Kidney capillary endothelial cell (primary cell): ENCODE measurements around the gene ONECUT1.
"Not testable (repeated sequence)": the region's sequence is repeated elsewhere in the genome, so short reads cannot be mapped to it uniquely, and the experiment has no call there.

Experiments used
- DNase-seq: peaks from one replicate; pipeline ENCODE4 v3.0.0-alpha.2; 2018; ENCODE audit warnings: low spot score

Gene ONECUT1

DNA sequence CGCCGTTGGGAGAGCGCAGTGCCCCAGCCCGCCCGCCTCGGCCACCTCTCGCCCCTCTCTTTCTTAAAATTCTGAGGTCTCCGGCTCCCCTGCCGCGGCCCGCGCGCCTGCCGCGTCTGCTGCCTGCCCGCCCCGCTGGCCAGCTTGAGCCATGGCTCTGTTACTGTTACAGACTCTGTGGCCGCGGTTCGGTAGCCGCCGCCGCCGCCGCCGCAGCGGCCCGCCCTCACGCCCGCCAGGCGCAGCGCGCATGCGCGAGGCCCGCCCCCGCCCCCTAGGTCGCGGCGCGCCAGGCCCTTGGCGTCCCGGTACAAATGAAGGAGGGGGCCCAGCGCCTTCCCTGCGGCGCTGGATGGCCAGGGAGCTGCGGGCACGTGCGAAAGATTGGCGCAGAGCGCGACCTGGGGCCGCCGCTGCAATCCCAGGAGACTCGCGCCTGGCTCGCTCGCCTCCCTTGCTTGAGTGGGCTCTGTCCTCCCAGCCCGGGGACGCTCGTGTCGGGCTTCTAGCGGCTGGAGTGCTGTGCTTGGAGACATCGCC, at the start of gene ONECUT1:
TSS of gene ONECUT1 (minus strand) at position 168 of the 540 bp plus-strand sequence. CDS start 452 bp downstream, outside the sequence.
- no peak for DNase-seq

DNA sequence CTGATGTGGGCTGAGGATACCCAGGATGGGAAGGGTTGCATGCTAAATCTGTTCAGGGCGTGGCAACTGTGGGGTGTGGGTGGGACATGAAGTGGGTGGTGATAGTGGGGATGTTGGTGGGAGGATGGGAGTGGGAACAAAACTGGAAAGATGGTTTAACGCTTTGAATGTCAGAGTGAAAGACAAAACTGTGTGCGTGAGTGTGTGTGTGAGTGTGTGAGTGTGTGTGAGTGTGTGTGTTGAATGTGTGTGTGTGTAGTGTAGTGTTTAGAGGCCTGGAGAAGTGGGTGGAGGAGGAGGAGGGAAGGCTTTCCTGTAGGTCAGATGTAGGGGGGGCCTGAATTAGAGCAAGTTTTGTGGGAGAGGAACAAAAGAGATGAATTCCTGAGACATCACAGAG, 44.2 kb upstream of the ONECUT1 start:
- no peak for DNase-seq

DNA sequence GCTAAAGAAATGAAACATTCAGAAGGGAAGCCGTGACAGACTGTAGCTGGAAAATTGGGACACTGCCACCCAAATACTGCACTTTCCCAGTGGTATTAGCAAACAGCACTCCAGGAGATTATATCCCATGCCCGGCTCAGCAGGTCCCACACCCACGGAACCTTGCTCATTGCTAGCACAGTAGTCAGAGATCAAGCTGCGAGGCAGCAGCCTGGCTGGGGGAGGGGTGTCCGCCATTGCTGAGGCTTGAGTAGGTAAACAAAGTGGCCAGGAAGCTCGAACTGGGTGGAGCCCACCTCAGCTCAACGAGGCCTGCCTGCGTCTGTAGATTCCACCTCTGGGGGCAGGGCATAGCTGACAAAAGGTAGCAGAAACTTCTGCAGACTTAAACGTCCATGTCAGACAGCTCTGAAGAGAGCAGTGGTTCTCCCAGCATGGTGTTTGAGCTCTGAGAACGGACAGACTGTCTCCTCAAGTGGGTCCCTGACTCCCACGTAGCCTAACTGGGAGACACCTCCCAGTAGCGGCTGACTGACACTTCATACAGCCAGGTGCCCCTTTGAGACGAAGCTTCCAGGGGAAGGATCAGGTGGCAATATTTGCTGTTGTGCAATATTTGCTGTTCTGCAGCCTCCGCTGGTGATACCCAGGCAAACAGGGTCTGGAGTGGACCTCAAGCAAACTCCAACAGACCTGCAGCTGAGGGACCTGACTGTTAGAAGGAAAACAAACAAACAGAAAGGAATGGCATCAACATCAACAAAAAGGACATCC, 34.2 kb upstream of the ONECUT1 start:
- not testable (repeated sequence) for DNase-seq

DNA sequence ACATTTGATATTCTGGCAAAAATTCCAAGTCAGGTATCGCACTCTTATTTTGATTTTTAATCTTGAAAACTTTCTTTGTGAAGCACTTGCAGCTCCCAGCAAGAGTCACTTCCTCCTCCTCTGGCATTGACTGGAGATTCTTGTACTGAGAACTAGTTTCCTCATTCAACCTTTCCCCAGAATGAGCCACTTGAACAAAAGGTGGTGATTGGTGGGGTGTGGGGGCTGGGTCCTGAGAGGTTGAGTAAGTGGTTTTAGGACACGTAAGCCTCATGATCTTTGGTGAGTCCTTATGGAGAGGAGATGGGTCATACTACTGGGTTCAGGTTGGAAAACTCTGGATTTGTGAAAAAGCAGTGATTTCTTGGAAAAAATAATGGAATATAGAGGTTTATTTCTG, 32.3 kb upstream of the ONECUT1 start:
- DNase-seq, result no peak

DNA sequence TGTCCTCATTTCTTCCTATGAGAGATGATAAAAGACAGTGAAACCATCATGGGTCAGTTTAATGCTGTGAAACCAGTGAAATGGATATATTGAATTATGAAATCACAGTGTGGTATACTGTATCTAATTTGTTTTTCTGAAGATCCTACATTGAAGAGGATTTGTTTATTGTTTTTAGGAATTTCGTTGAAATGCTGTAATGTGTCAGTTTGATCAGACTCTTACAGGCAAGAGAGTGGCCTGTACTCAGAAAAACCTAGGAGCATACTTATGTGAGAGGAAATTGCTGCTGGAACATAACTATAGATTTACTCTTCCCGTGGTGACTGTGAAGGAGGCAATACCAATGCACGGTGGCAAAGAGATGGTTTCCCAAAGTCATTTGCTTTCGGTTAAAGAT, 29.1 kb upstream of the ONECUT1 start:
- no peak for DNase-seq

DNA sequence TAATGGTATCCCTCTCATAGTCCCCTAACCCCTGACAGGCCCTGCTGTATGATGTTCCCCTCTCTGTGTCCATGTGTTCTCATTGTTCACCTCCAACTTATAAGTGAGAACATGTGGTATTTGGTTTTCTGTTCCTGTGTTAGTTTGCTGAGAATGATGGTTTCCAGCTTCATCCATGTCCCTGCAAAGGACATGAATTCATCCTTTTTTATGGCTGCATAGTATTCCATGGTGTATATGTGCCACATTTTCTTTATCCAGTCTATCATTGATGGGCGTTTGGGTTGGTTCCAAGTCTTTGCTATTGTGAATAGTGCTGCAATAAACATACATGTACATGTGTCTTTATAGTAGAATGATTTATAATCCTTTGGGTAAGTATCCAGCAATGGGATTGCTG, 25.8 kb upstream of the ONECUT1 start:
- not testable (repeated sequence) for DNase-seq

DNA sequence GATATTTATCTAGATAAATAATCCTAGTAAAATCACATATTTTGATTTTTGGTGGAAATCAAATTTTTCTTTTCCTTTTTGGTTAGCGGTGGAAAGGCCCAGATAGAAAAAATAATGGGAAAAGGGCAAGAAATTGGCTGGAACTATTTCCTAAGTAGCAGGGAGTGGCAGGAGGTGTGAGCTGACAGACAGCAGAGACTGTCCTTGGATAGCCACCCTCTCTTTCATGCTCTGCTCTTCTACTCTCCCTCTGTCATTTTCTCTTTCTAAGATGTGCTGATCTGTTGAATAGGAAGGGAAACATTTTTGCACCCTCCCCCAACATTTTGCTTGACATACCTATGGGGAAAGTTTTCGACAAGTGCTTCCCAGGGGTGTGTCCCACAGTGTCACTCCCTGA, 18.9 kb upstream of the ONECUT1 start:
- DNase-seq, result no peak

DNA sequence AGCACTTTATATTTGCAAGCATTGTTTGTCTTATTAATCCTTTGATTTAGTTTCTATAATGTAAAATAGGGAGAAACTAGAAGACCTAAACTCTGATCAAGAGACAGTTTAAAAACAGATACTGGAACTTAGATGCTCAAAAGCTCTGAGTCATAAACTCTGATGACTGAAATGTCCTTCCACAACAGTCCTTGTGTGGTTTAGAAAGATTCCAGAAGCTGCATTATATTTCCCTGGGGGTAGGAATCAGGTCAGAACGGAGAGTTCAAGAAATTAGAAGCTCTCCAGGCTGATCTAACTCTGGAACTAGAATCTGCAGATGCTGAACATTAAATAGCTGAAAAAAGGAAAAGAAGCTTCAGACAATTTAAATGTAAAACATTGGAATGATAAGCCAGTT, 18.3 kb upstream of the ONECUT1 start:
- DNase-seq, result no peak

DNA sequence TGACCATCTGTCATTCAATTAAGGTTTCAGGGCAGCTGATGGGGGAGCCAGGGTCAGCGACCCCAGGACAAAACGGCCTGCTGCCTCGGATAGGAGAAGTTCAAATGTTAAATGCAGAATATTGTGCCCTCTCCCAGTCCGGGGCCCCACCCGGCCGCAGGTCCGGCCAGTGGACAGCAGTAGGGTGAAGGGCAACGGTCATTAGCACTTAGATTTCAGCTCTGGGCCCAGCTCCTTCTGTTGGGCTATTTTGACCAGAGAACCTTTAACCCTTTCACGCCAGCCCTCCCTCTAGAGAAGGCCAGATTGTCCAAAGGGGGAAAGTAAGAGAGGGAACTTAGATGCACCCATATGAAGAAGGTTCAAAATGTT, 16.1 kb upstream of the ONECUT1 start:
- DNase-seq, result no peak

DNA sequence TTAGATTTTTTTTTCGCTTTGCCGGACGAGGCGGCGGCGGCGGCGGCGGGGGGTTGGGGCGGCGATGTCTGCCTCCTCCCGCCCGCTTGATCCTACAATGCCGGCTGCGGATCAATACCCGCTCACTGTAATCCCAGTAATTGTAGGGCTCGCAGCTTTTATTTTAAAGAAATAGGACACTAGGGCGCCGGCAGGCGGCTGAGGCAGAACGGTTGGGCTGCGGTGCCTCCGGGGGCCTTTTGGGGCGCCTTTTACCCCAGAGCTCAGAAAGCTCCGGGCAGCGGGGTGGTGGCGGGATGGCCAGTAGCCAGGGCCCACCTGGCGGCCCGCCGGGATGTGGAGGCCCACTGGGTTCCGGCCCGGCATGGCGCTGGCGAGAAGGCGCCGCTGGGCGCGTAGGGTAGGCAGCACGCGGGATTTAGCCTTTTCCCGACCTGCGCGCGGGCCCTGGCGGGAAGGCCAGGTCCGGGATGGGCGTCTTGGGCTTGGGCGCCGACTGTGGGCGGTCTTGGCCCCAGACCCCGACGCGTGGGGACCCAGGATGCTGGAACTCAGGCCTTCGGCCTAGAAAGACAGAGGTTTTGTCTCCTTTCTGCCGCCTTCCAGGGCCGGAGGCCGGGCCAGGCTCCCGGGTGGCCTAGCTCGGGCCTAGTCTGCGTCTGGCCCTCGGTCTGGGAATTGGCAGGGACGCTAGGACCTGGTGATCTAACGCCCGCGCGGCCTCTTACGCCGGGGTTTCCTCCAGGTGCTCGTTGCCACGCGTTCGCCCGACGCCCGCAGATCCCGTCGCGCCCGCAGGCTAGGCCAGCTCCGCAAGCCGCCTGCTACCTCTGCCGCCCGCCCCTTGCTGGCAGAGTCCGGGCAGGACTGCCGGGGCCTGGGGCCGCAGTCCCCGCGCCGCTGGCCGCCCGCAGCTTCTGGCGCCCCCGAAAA, 15.5 kb upstream of the ONECUT1 start:
- no peak for DNase-seq

DNA sequence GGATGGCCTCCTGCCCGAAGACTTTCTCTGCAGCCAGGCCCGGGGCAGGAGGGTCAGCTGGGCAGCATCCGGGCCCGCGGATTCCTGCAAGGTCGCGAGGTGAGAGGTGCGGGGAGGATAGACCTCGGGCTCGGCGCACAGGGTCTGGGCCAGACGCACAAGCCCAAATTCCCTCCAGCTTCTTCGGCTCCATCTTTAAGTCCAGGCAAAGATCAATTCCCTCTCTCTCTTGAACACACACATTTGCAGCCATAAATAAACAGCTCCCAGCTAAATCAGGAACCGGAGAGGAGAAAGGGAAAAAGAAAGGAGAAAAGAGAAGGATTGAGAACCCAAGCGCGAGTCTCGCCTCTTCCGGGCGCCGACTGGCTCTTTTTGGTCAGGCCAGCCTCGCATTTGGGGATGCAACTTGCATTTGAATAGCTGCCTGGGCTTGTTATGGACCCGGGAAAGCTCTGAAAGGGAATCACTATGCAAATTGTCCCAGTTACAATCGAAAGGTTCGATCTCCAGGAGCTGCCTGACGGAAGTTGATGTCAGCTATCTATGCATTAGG, 14.5 kb upstream of the ONECUT1 start:
- DNase-seq, result no peak

DNA sequence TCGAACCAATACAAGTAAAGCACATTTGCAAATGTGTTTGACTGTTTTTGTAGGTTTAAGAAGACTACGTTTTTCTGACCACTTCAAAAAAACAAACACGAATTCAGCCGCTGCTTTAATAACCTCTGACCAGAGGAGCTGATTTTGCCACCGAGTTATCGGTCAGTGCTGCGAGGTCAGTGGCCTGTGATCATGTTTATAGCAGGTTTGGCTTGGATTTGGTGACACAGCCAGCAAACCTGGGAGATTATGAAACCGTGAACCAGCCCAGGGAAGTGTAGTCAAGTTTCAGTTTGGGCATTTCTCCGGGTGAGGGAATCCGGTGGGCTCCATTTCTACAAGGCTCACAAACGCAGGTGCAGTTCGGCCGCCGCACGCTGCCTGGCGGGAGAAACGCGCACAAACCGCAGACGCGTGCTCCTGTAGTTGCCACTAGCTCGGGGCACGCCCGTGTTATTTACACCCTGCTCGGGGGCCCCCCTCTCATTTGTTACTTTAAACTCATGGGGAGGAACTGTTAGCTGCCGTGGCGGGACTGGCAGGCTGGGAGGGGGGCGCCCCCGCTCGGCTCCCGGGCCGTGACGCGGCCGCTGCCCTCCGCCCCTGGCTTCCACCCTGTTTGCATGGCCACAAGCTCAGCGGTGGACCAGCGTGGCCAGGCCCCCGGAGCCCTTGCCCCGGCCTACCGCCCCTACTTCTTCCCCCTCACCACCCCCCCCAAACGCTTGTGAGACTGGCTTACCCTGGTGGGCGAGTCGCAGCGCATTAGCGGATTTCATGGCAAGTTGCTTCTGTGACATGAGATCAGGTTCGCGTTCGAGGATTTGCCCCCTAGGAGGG, 13.6 kb upstream of the ONECUT1 start:
- DNase-seq, result no peak

DNA sequence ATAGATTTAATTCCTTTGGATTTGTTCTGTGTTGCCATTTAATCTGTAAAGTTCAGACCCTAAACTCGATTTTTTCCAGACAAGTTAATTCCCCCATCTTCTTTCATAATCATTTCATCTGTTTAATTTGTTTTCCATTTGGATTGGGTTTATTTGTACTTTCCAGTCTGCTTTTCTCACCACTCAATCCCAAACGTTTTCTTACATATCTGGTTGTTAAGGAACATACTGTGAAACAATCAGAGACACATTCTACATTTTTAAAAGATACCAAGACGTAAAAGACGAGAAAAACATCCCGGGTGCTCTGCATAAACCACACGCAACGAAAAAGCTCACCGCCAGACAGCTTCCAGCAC, 13.0 kb upstream of the ONECUT1 start:
- no peak for DNase-seq

DNA sequence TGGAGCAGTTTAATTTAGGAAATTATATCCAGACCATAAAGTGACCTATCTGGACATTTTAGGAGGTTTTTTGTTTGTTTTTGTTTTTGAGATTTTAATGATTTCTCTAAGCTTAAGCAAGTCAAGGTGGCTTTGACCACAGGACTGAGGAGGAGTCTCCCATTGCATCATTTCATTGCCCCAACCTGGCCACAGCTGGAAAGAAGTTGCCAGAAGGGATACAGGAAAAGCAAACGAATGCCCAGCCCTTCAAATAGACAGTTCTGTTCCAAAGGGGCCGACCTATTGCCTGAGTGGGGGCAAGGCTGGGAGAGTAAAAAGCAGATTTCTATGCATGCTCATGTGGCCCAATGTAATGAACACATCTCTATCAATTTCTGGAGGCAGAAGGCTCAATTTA, 12.0 kb upstream of the ONECUT1 start:
- DNase-seq, result no peak

DNA sequence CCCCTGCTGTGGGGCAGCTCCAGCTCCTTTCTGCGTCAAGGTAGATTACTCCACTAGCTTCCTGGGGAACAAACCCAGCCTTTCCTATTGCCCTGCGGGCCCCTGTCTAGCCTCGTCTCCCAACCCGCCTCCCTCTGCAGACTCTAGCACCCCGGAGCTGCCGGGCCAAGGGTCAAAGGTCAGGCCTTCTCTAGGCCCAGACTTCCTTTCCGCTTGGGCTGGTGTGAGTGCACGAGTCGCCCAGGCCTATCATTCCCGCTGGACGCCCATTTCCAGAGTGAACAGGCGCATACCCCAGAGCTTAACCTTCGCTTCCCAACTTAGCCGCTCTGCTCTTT, 11.6 kb upstream of the ONECUT1 start:
- DNase-seq, result no peak

DNA sequence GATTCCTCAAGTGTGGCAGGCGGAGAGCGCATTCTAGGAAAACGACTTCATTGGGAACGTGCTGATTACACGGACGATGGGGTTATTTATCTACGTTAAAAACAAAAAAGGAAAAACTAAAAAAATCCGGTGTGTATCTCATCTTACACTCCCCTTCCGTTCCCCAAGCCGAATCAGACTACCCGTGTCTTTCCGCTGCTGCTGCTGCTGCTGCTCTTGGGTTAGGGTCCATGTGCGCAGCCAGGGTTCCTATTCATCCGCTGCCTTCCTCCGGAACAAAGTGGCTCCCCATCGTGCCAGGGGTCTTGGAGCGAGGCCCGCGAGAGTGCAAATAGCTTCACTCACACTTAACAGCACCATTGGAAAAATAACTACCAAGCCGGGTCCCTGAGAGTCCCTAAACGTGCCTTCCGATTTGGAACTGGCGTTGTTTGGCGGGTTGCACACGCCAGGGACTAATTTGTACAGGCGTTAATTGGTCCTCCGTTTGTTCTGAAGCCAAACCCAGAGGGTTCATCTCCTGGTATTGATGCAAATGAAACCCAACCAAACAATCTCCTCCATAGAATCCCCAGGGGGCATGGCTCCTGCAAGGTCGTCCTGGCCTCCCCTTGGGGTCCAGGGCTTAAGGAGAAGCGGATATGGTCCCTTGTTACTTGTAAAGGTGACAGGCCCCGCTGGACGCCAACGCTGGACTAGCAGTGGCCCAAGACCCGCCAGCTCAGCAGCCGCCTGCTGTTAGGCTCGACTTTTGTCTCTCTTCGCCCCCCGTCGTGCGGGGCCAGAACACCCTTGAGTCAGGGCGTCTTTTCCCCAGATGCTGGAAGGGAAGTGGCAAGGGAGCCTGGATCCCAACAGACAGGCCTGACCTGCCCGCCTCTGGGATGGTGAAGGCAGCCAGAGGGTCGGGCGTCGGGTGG, 11.0 kb upstream of the ONECUT1 start:
- no peak for DNase-seq

DNA sequence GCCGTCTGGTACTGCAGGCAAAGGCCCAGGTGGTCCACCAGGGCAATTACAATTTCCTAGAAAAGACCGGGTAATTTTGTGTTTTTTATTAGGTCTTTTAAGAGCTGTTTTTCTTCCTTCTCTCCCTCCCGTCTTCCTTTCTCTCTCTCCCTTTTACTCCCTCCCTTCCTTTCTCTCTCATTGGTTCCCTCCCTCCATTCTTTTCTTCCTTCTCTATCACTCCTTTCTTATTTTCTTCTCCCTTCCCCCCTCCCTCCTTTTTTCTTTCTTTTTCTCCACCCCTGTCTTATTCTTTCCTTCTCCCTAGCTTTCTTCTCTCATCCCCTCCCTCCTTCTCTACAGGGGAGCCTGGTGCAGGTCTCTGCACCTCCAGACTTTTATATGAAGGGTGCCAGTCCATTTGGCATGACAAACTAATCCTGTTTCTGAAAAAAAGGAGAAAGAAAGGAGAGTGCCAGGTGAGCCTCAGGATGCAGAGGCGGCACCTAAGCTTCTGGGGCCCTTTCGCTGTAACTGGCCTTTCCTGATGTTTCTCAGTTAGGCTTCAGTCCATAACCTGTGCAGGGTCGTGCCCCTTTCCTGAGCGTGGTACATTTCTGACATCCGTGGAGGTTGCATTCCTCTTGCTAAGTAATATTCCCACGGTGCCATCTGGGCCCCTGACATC, 9.1 kb upstream of the ONECUT1 start:
- DNase-seq, result no peak

DNA sequence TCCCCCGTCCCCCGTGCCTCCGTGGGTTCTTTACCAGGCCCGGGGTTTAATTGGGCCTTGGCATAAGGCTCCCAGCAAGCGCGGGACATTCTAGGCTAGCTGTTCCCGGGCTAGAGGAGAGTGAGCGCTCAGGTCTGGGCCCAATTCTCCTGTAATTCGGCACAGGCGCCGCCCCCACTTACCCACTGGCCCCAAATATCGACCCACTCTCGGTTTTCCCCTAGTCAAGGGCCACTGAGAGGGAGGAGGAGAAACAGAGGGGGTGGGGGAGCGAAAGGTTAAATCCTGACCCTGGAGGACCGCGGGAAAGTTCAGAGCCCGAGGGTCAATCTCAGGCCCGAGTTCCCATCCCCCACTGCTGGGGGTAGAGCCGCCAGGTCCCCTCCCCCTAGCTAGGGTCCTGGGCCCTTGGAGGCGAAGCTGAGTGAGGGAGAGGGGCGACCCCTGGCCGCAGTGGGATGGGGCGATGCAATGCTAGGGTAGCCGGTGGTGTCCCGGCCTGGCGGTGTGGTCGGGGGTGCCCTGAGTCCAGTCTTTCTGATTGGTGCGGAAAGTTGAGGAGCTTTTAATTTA, 8.5 kb upstream of the ONECUT1 start:
- no peak for DNase-seq

DNA sequence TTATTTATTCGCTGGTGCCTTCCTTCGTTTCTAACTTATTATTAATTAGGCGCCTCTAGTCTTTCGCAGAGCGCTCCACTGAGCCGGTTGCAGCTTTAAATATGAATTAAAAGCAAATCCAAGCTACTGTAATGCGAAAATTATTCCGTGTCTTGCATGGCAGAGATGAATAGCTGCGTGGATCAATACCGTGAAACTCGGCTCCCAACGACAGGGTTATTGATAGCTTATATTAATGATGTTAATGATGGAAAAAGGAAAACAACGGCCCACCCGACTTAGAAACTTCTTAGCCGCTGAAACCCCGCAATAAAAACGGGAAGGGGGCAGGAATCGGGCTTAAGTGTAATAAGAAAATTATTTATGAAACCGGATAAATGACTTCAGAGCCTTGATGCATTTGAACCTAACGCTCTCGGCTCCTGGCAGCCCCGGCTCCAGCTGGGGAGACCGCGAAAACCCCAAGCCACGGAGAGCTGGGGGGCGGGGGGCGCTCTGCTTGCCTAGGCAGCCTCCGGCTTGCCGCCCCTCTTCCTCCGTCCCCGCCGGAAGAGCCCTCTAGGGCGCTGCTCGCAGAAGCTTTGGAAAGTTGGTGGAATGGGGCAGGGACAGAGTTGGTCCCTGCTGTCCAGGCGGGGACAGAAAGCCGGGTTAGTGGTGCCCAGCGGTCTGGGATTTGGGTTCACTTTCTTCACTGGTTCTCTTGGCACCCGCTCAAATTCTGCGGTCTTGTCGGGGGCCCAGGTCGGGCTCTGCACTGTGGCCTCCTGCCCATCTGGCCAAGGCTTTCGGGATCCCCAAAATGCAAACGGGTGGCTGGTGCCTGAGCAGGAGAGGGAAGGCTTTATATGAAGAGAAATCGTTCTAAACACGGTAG, 7.7 kb upstream of the ONECUT1 start:
- DNase-seq, result no peak
